Measurements from ENCODE around the gene DGKH. TPM values are rescaled to one million over a fixed set of nuclear protein-coding genes. Genes with fewer than 3 reads are reported as not detected.

DGKH gene
- total RNA-seq, 1 donor from 2014 or later: 9.6 TPM

- Mint-ChIP-seq H3K27ac (peak overlapping the region; percentile 68), H3K4me1 (ENCODE audit: unreplicated experiment) (peaks cover 3% of the 10 kb centered on the region), H3K9me3 (no peaks in the 10 kb centered on the region), H3K27me3 (peaks cover 32% of the 10 kb centered on the region), H3K36me3 (no peaks in the 10 kb centered on the region), H3K4me3 (peak overlapping the region; percentile 81)
- TF ChIP-seq CTCF (conservative IDR thresholded peaks at IDR 0.05): no peak
- no peak for DNase-seq (ENCODE audit: extremely low spot score, unreplicated experiment)
Measured at GRCh38 chr13:42049454-42049813, 986 bp downstream of the DGKH start.

- Mint-ChIP-seq H3K4me3 (no peak overlapping the region), H3K36me3 (peaks cover 4% of the 10 kb centered on the region), H3K9me3 (peaks cover 4% of the 10 kb centered on the region), H3K27me3 (no peaks in the 10 kb centered on the region), H3K27ac (no peak overlapping the region), H3K4me1 (ENCODE audit: unreplicated experiment) (peaks cover 5% of the 10 kb centered on the region)
- DNase-seq (ENCODE audit: extremely low spot score, unreplicated experiment): no peak
- no peak for TF ChIP-seq CTCF (conservative IDR thresholded peaks at IDR 0.05)
Measured at GRCh38 chr13:42054798-42055499, 6.5 kb downstream of the DGKH start.

- Mint-ChIP-seq H3K36me3 (peaks cover 5% of the 10 kb centered on the region), H3K27ac (no peak overlapping the region), H3K27me3 (no peaks in the 10 kb centered on the region), H3K4me1 (ENCODE audit: unreplicated experiment) (peaks cover 5% of the 10 kb centered on the region), H3K9me3 (peaks cover 4% of the 10 kb centered on the region), H3K4me3 (no peak overlapping the region)
- no peak for DNase-seq (ENCODE audit: extremely low spot score, unreplicated experiment)
- no peak for TF ChIP-seq CTCF (conservative IDR thresholded peaks at IDR 0.05)
Measured at GRCh38 chr13:42055500-42056085, 7.1 kb downstream of the DGKH start.

DNA sequence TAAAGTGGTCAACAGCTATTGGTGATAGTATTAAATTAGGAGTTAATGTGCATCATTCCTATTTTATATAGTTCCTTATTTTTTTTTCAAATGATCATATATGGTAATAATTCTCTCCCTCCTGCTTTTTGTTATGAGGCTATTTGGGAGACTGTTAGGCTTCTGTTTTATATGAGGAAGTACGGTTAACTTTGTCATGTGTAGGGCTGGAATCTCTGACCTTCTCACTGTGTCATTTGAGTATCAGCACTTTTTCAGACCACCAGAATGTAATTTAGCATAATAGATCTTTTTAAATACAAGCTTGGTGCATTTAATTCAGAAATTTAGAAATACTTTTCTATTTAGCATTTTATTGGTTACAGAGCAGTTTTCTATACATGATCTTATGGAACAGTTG, 7.7 kb downstream of the DGKH start:
- no peak for DNase-seq (ENCODE audit: extremely low spot score, unreplicated experiment)
- no peaks in the 10 kb centered on the region for H3K27me3 Mint-ChIP-seq
- H3K36me3 Mint-ChIP-seq: peaks cover 8% of the 10 kb centered on the region
- H3K4me3 Mint-ChIP-seq: no peak overlapping the region
- peaks cover 5% of the 10 kb centered on the region for H3K4me1 Mint-ChIP-seq (ENCODE audit: unreplicated experiment)
- no peak for TF ChIP-seq CTCF (conservative IDR thresholded peaks at IDR 0.05)
- no peak overlapping the region for H3K27ac Mint-ChIP-seq
- H3K9me3 Mint-ChIP-seq: peaks cover 4% of the 10 kb centered on the region

DNA sequence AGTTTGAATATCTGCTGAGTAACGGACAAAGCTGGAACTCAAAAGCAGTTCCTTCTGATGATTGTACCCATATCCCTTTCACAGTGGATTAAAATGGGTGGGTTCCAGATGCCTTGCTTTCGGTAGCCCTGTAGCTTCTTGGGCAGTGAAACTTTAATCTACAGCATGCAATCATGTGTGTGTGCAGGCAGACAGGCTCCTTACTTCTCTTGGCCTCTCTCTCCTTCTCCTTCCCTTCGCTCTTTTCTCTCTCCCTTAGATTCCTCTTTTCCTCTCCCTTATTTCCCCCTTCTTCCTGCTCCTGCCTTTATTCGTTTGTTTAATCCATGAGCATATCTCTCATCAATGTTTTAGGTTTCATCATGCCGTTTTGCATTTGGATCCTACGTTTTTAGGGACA, 8.1 kb downstream of the DGKH start:
- Mint-ChIP-seq H3K4me3 (no peak overlapping the region), H3K9me3 (peaks cover 4% of the 10 kb centered on the region), H3K27me3 (no peaks in the 10 kb centered on the region), H3K4me1 (ENCODE audit: unreplicated experiment) (peaks cover 5% of the 10 kb centered on the region), H3K36me3 (peaks cover 8% of the 10 kb centered on the region), H3K27ac (no peak overlapping the region)
- no peak for DNase-seq (ENCODE audit: extremely low spot score, unreplicated experiment)
- TF ChIP-seq CTCF (conservative IDR thresholded peaks at IDR 0.05): no peak

Data from type B pancreatic cell (in vitro differentiated cells).